ENCODE measurements around the gene NFE2. TPM values are rescaled to one million over a fixed set of nuclear protein-coding genes. Genes with fewer than 3 reads are reported as not detected.

The NFE2 gene
- total and polyA plus RNA-seq, 2 donors (not counting 3 experiments of a cell fraction or from before 2014, with no cell fraction given), result not detected

GRCh38 chr12:54277823-54278276 lies 23.0 kb downstream of the NFE2 start:
- dilution Hi-C loops (cut with MboI; ENCODE audit: extremely low pct_ligation_motif_present, low sequenced_read_pairs), result no loop called here
- intact Hi-C loops (cut with micrococcal nuclease), result no loop called here

More at GRCh38 chr12:54277823-54278276, 23.0 kb downstream of the NFE2 start:
- no peak for FAIRE-seq
- DNase-seq (ENCODE audit: low read depth, low spot score), result no peak
- TF ChIP-seq POLR2A (IDR thresholded peaks at IDR 0.05; ENCODE audit: low read depth, low read length) (no peak), POLR2AphosphoS5 (IDR thresholded peaks at IDR 0.05; ENCODE audit: insufficient read depth, low read depth, low read length) (no peak), FOS (IDR thresholded peaks at IDR 0.05; ENCODE audit: borderline replicate concordance, insufficient read depth, low read length) (no peak), MYC (IDR thresholded peaks at IDR 0.05; ENCODE audit: low read depth, low read length) (no peak), JUN (IDR thresholded peaks at IDR 0.05; ENCODE audit: borderline replicate concordance, insufficient read depth, insufficient read length, low read depth) (no peak), GATA2 (IDR thresholded peaks at IDR 0.05; ENCODE audit: insufficient read depth, insufficient read length, low read depth, low read length) (no peak), CTCF (IDR thresholded peaks at IDR 0.05; ENCODE audit: extremely low read depth in 1 of 2, insufficient read depth in 1 of 2, low read depth in 1 of 2, low read length in 2 of 2) (no peak), MAX (IDR thresholded peaks at IDR 0.05; ENCODE audit: insufficient read depth, insufficient read length) (no peak), EZH2 (IDR thresholded peaks at IDR 0.05; ENCODE audit: borderline replicate concordance, low read depth, low read length, severe bottlenecking) (no peak)
- Histone ChIP-seq H3K27ac (ENCODE audit: insufficient read depth, low read depth, low read length) (peak overlapping the region; percentile 67), H3K4me2 (ENCODE audit: insufficient read depth, low read length) (peak overlapping the region; percentile 88), H3K4me1 (ENCODE audit: control insufficient read depth, extremely low read depth, insufficient read depth, low read length) (peaks cover 27% of the 10 kb centered on the region), H4K20me1 (replicated peaks; ENCODE audit: control insufficient read depth, extremely low read depth, insufficient read depth, low read length) (peaks cover 5% of the 10 kb centered on the region), H3K9ac (replicated peaks; ENCODE audit: extremely low read depth, insufficient read depth, low read length) (peak overlapping the region; percentile 84), H3K9me1 (replicated peaks; ENCODE audit: control insufficient read depth, extremely low read depth, insufficient read depth, low read length) (no peaks in the 10 kb centered on the region), H3K27me3 (ENCODE audit: control insufficient read depth in 2 of 2, insufficient read depth in 2 of 2, low read length in 2 of 2) (no peaks in the 10 kb centered on the region), H3K36me3 (ENCODE audit: control insufficient read depth in 2 of 2, extremely low read depth in 1 of 2, insufficient read depth in 2 of 2, low read length in 2 of 2) (peaks cover 0 to 13% of the 10 kb centered on the region in 2 experiments), H3K4me3 (replicated peaks in 1 of 3; ENCODE audit: insufficient read depth in 1 of 3, low read depth in 1 of 3, low read length in 3 of 3) (peak overlapping the region in 1 of 3 experiments; percentile 78), H3K9me3 (replicated peaks; ENCODE audit: control insufficient read depth, insufficient read depth, low read length) (no peaks in the 10 kb centered on the region), H3K79me2 (ENCODE audit: control insufficient read depth, insufficient read depth, low read length) (peaks cover 82% of the 10 kb centered on the region), H2AFZ (ENCODE audit: low read depth, low read length) (no peak overlapping the region)
- CTCF ChIA-PET, result no interaction called here
- no TSS peak for BruUV-seq (replicated peaks)
- POLR2A ChIA-PET, result no interaction called here
